A549 treated with Hydrocortisone at 1 μM for 4 hours (cell line): Measurements from ENCODE around the gene DMC1. TPM values are rescaled to one million over a fixed set of nuclear protein-coding genes. Genes with fewer than 3 reads are reported as not detected.

Experiments
- total RNA-seq: library from RNA; stranded (reverse); fragments of 200-300 nt; extraction: Qiagen RNA extraction; gene quantifications from 5 replicates; pipeline ENCODE4 v1.2.3, GENCODE V29; 2022

The DMC1 gene, protein sequence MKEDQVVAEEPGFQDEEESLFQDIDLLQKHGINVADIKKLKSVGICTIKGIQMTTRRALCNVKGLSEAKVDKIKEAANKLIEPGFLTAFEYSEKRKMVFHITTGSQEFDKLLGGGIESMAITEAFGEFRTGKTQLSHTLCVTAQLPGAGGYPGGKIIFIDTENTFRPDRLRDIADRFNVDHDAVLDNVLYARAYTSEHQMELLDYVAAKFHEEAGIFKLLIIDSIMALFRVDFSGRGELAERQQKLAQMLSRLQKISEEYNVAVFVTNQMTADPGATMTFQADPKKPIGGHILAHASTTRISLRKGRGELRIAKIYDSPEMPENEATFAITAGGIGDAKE
- total RNA-seq = 2.8 to 5.4 TPM (median 3.7 TPM) in 5 replicates

DNA sequence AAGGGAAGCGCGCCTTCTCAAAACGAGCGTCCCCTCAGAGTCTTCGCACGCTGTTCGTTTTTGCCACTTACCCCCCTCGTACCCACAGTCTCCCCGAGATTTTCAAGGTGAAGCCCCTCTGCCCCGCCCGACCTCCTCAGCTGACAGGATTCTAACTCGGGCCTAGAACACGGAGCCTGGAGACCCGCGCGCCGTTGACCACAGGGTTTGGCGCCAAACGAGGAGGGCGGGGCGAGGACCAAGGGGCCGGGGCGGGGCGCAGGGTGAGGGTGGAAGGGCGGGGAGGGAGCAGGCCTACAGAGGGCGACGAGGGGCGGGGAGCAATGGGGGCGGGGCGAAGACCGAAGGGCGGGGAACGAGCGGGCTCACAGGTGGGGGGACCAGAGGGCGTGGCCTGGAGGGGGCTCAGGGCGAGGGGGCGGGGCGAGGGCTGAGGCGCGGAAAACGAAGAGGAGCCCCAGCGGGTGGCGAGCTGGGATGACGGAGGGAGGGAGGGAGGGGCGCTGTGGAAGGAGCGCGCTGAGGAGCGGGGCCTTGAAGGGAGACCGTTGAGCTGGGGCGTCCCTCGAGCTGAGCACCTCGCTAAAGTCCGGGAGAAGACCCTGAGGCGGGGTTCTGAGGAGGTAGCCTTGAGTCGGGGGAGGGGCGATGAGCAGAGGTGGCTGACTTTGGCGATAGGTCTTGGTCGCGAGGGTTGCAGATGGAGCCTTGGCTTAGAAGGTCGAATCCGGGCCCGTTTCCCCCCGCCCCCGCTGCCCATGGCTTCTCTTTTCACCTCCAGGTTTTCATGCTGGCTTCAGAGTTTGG lies at the start of gene DMC1:
Gene DMC1, minus strand, starts transcription at position 212 of the 807 bp plus-strand sequence. CDS start 1,927 bp downstream, outside the sequence.

DNA sequence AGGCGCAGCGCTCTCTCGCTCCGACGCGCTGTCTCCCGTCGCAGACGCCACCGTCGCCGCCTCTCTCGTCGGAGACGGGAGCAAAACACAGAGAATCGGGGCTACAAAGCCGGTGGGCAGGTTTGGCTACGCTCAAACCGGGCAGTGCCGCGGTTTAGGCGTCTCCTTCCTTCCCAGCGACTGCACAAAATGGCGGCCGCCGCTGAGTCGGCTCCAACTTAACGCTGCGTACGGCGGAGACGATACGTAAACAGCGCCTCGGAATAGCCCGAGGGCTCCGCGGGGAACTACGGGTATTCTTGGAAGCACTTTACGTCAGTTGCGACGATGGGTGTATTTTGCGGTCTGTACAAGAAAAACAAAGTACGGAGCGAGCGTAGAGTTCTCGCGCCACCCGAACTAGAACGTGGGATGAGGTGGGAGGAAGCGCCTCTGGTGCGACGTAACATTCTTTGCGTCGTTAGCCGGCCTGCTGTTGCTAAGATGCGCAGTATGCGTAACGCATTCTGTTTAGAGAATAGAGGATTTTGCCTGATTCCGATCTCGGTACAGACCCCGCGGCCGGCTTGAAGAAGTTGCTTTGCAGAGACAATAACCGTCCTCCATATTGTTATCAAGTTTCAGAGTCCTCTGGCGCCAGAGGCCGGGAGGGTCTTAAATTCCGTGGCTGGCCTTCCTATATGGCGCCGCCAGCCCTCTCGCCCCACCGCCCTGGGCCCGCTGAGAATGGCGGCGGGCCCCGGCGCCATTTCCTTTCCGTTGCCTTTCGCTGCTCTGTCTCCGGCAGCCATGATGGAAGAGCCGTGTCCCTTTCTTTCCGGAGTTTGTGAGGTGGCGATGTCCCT lies 63.6 kb downstream of the DMC1 start, which contains the start of gene DDX17:
Gene DDX17, minus strand, starts transcription at position 194 of the 845 bp plus-strand sequence.

Other genes starting within 250 kb of the DMC1 start
- 0.38 to 0.74 TPM (median 0.47 TPM) in 5 replicates for gene KCNJ4, start 115.0 kb downstream of the DMC1 start, total RNA-seq
- 16.8 to 20.6 TPM (median 19.8 TPM) in 5 replicates for gene KDELR3, start 102.1 kb downstream of the DMC1 start, total RNA-seq
- 84.1 to 121 TPM (median 89.3 TPM) in 5 replicates for gene DDX17, start 63.9 kb downstream of the DMC1 start, total RNA-seq
- gene FAM227A, start 86.2 kb upstream of the DMC1 start, total RNA-seq = 0.63 to 1.0 TPM (median 0.97 TPM) in 5 replicates
- 15.7 to 17.1 TPM (median 16.0 TPM) in 5 replicates for gene CBY1, start 86.5 kb upstream of the DMC1 start, total RNA-seq
- 58.5 to 85.4 TPM (median 73.3 TPM) in 5 replicates for gene TOMM22, start 111.8 kb upstream of the DMC1 start, total RNA-seq
- gene JOSD1, start 130.8 kb upstream of the DMC1 start, total RNA-seq = 25.4 to 34.4 TPM (median 28.8 TPM) in 5 replicates
- 6.9 to 9.8 TPM (median 8.7 TPM) in 5 replicates for gene GTPBP1, start 135.8 kb upstream of the DMC1 start, total RNA-seq
- 31.7 to 39.1 TPM (median 37.0 TPM) in 5 replicates for gene SUN2, start 185.8 kb upstream of the DMC1 start, total RNA-seq
- 9.2 to 11.1 TPM (median 10.0 TPM) in 5 replicates for gene DNAL4, start 224.0 kb upstream of the DMC1 start, total RNA-seq